HUES64 (cell line): ENCODE results near the gene AGPAT1.

Source experiments
- H3K27ac ChIP-seq: 2 replicates; pipeline ENCODE4 v1.7.0; 2013; ENCODE audit warnings: low read depth, low read length, inconsistent platforms
- H3K27me3 ChIP-seq: 2 replicates; pipeline ENCODE4 v1.6.1; 2013; ENCODE audit warnings: mild to moderate bottlenecking, low read length; ENCODE audit not compliant: insufficient read depth
- H3K36me3 ChIP-seq: 2 replicates; pipeline ENCODE4 v1.6.1; 2013; ENCODE audit warnings: mild to moderate bottlenecking, low read length; ENCODE audit not compliant: insufficient read depth
- H3K4me1 ChIP-seq: 2 replicates; pipeline ENCODE4 v1.6.1; 2013; ENCODE audit warnings: mild to moderate bottlenecking, low read length, moderate library complexity; ENCODE audit not compliant: insufficient read depth
- H3K4me3 ChIP-seq: 2 replicates; pipeline ENCODE4 v1.5.1; 2013; ENCODE audit warnings: mild to moderate bottlenecking, low read length, moderate library complexity
- H3K9ac ChIP-seq: 2 replicates; pipeline ENCODE4 v1.6.1; 2013; ENCODE audit warnings: mild to moderate bottlenecking, low read depth, low read length
- H3K9me3 ChIP-seq: 2 replicates; pipeline ENCODE4 v1.6.1; 2013; ENCODE audit warnings: low read depth, low read length; ENCODE audit not compliant: insufficient read depth
- WGBS: fragments of 150-250, 120-280 bp; methylation state at CpG from one replicate; pipeline ENCODE4 v1.1.7; 2013; ENCODE audit warnings: missing lambda C conversion rate; 5-methylcytosine and 5-hydroxymethylcytosine counted together

Gene AGPAT1

GRCh38 chr6:32139590-32139989 is 36.3 kb downstream of the AGPAT1 start:
- Histone ChIP-seq H3K4me3 (no peak overlapping the region), H3K27ac (no peak overlapping the region), H3K27me3 (peaks cover 4% of the 10 kb centered on the region; the same call in 1 of the 2 replicates), H3K36me3 (no peaks in the 10 kb centered on the region), H3K9ac (no peak overlapping the region), H3K9me3 (no peaks in the 10 kb centered on the region), H3K4me1 (no peaks in the 10 kb centered on the region)
- WGBS: 89% methylated on average over 5 of the region's 5 CpGs

- Histone ChIP-seq H3K27ac (no peak overlapping the region), H3K9ac (no peak overlapping the region), H3K4me1 (no peaks in the 10 kb centered on the region), H3K27me3 (peaks cover 7% of the 10 kb centered on the region; the same call in 1 of the 2 replicates), H3K9me3 (no peaks in the 10 kb centered on the region), H3K4me3 (no peak overlapping the region), H3K36me3 (no peaks in the 10 kb centered on the region)
Measured at GRCh38 chr6:32137454-32137853, 38.4 kb downstream of the AGPAT1 start.

GRCh38 chr6:32133786-32134185 is 42.1 kb downstream of the AGPAT1 start:
- H3K36me3 ChIP-seq: no peaks in the 10 kb centered on the region
- no peak overlapping the region for H3K27ac ChIP-seq
- H3K4me3 ChIP-seq: no peak overlapping the region
- no peaks in the 10 kb centered on the region for H3K4me1 ChIP-seq
- H3K9me3 ChIP-seq: no peaks in the 10 kb centered on the region
- peaks cover 7% of the 10 kb centered on the region; the same call in 1 of the 2 replicates for H3K27me3 ChIP-seq
- no peak overlapping the region for H3K9ac ChIP-seq
- WGBS: 86% methylated on average over 2 of the region's 4 CpGs

- Histone ChIP-seq H3K4me1 (peaks cover 3% of the 10 kb centered on the region; the same call in 1 of the 2 replicates), H3K9me3 (no peaks in the 10 kb centered on the region), H3K4me3 (no peak overlapping the region), H3K27me3 (peaks cover 7% of the 10 kb centered on the region; the same call in 1 of the 2 replicates), H3K27ac (no peak overlapping the region), H3K36me3 (no peaks in the 10 kb centered on the region), H3K9ac (no peak overlapping the region)
Measured at GRCh38 chr6:32132110-32132509, 43.8 kb downstream of the AGPAT1 start.

GRCh38 chr6:32131439-32131948 is 44.4 kb downstream of the AGPAT1 start:
- H3K36me3 ChIP-seq: 0 out of 2 replicates have a peak, but pooled peaks cover 2% of the 10 kb centered on the region
- H3K27me3 ChIP-seq: peaks cover 7% of the 10 kb centered on the region; the same call in 1 of the 2 replicates
- H3K27ac ChIP-seq: no peak overlapping the region
- 96% methylated on average over 12 of the region's 14 CpGs for WGBS
- no peaks in the 10 kb centered on the region for H3K9me3 ChIP-seq
- H3K4me1 ChIP-seq: peaks cover 6% of the 10 kb centered on the region; the same call in 1 of the 2 replicates
- no peak overlapping the region for H3K4me3 ChIP-seq
- H3K9ac ChIP-seq: no peak overlapping the region

GRCh38 chr6:32129297-32130088 is 46.4 kb downstream of the AGPAT1 start:
- WGBS: 46% methylated on average over 22 of the region's 22 CpGs
- peaks cover 6% of the 10 kb centered on the region; the same call in 1 of the 2 replicates for H3K4me1 ChIP-seq
- no peaks in the 10 kb centered on the region for H3K9me3 ChIP-seq
- H3K27ac ChIP-seq: peak overlapping the region; percentile 64; the same call in 1 of the 2 replicates
- H3K36me3 ChIP-seq: peaks cover 18% of the 10 kb centered on the region
- H3K27me3 ChIP-seq: peaks cover 2% of the 10 kb centered on the region; the same call in 1 of the 2 replicates
- H3K9ac ChIP-seq: peak overlapping the region; percentile 53; the same call in 1 of the 2 replicates
- peak overlapping the region; percentile 76 for H3K4me3 ChIP-seq

GRCh38 chr6:32128751-32129296 is 47.1 kb downstream of the AGPAT1 start:
- Histone ChIP-seq H3K4me1 (peaks cover 6% of the 10 kb centered on the region; the same call in 1 of the 2 replicates), H3K4me3 (peak overlapping the region; percentile 76), H3K27me3 (no peaks in the 10 kb centered on the region), H3K9me3 (no peaks in the 10 kb centered on the region), H3K36me3 (peaks cover 22% of the 10 kb centered on the region), H3K27ac (peak overlapping the region; percentile 21; the same call in 1 of the 2 replicates), H3K9ac (no peak overlapping the region)
- WGBS: 90% methylated on average over 13 of the region's 13 CpGs

GRCh38 chr6:32127717-32128592 is 47.9 kb downstream of the AGPAT1 start, which contains the start of gene ATF6B:
ATF6B (minus strand) TSS chr6:32128246; CDS start chr6:32128207, 39 bp downstream.
- peaks cover 6% of the 10 kb centered on the region; the same call in 1 of the 2 replicates for H3K4me1 ChIP-seq
- under 1% methylated on average over 44 of the region's 44 CpGs for WGBS
- H3K27me3 ChIP-seq: no peaks in the 10 kb centered on the region
- peak within 1 kb of the TSS; percentile 96 for H3K27ac ChIP-seq
- peak within 1 kb of the TSS; percentile 96 for H3K4me3 ChIP-seq
- H3K9me3 ChIP-seq: no peaks in the 10 kb centered on the region
- peak within 1 kb of the TSS; percentile 97 for H3K9ac ChIP-seq
- peaks cover 22% of the 10 kb centered on the region for H3K36me3 ChIP-seq

GRCh38 chr6:32127409-32127716 is 48.5 kb downstream of the AGPAT1 start:
- H3K4me3 ChIP-seq: peak overlapping the region; percentile 96
- H3K9ac ChIP-seq: peak overlapping the region; percentile 97
- H3K9me3 ChIP-seq: no peaks in the 10 kb centered on the region
- peaks cover 6% of the 10 kb centered on the region; the same call in 1 of the 2 replicates for H3K4me1 ChIP-seq
- no peaks in the 10 kb centered on the region for H3K27me3 ChIP-seq
- H3K36me3 ChIP-seq: peaks cover 22% of the 10 kb centered on the region
- peak overlapping the region; percentile 96; the same call in 1 of the 2 replicates for H3K27ac ChIP-seq
- WGBS: 20% methylated on average over 9 of the region's 9 CpGs

GRCh38 chr6:32126880-32127279 is 49.0 kb downstream of the AGPAT1 start:
- Histone ChIP-seq H3K9ac (peak overlapping the region; percentile 97; the same call in 1 of the 2 replicates), H3K9me3 (no peaks in the 10 kb centered on the region), H3K4me3 (peak overlapping the region; percentile 96), H3K27me3 (no peaks in the 10 kb centered on the region), H3K27ac (no peak overlapping the region), H3K4me1 (peaks cover 6% of the 10 kb centered on the region; the same call in 1 of the 2 replicates), H3K36me3 (peaks cover 25% of the 10 kb centered on the region)
- 83% methylated on average over 7 of the region's 8 CpGs for WGBS
